Activated CD4-positive, alpha-beta T cell treated with anti-CD3 and anti-CD28 coated beads, Interleukin-2, amount 50 U/mL, for 48 hours (primary cell): ENCODE results near the gene PIMREG.

Experiments used
- DNase-seq, 2 experiments: peaks; one replicate each; pipeline ENCODE4 v3.0.0-alpha.2; 2020

Gene PIMREG

GRCh38 chr17:6439951-6440350, 4.3 kb upstream of the PIMREG start:
- no peak for DNase-seq

DNA sequence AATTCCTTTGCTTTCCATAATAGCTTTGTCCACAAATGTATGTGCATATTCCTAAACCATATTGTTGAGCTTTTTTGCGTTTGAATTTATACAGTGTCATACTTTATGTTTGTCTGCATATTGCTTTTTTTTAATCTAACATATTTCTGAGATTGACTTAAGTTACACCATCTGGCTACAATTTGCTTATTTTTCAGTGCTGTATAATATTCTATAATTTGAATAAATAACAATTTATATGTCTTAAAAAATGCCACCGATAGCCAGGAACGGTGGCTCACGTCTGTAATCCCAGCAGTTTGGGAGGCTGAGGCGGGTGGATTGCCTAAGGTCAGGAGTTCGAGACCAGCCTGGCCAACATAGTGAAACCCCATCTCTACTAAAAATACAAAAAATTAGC, 1.5 kb upstream of the PIMREG start:
- DNase-seq, result no peak

GRCh38 chr17:6444571-6445335, 498 bp downstream of the PIMREG start:
- no peak for DNase-seq

DNA sequence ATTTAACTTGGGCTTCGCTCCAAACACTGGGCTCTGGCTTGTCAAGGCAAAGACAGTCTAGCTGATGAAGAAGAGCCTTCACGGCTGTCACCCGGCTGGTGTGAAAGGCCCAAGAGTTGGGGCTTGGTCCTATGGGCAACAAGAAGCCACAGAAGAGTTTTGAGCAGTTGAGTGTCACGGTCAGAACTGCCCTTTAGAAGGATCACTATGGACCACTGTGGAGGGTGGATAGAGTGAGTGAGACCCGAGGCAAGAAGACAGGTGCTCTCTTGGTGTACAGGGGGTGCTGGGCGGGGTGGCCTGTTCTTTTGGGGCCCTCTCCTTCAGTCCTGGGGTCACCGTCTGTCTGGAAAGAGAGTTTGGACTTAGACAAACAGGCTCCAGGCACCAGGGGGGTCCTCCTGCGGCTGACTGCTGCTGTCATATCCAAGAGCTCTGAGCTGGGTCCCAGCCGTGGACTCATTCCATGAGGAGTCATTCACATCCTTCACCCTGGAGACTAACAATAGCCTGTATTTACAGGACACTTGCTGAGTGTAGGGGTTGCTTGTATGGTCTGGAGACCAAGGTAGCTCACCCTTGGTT, 2.4 kb downstream of the PIMREG start:
- no peak for DNase-seq

DNA sequence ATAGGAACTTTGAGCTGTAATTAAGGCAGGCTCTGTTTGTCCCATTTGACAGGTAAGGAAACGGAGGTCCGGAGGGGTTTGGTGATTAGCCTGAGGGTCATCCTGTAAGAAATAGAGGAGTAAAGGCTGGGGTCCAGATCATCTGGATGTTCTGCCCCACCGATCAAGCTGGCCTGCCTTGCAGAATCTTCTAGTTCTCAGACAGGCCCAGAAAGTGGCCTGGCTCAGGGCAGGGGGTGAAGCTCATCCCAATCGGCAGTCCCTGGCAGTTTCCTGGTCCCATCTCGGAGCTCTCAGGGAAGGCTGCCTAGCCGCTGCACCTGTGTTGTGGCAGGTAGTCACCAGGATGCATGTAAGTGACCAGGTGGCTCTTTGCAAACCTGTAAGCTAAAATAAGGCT, 4.2 kb downstream of the PIMREG start:
- no peak for DNase-seq

GRCh38 chr17:6449307-6449706, 5.1 kb downstream of the PIMREG start:
- DNase-seq, result no peak

- DNase-seq, result no peak
These were observed 6.9 kb downstream of the PIMREG start for GRCh38 chr17:6450926-6451832.

DNA sequence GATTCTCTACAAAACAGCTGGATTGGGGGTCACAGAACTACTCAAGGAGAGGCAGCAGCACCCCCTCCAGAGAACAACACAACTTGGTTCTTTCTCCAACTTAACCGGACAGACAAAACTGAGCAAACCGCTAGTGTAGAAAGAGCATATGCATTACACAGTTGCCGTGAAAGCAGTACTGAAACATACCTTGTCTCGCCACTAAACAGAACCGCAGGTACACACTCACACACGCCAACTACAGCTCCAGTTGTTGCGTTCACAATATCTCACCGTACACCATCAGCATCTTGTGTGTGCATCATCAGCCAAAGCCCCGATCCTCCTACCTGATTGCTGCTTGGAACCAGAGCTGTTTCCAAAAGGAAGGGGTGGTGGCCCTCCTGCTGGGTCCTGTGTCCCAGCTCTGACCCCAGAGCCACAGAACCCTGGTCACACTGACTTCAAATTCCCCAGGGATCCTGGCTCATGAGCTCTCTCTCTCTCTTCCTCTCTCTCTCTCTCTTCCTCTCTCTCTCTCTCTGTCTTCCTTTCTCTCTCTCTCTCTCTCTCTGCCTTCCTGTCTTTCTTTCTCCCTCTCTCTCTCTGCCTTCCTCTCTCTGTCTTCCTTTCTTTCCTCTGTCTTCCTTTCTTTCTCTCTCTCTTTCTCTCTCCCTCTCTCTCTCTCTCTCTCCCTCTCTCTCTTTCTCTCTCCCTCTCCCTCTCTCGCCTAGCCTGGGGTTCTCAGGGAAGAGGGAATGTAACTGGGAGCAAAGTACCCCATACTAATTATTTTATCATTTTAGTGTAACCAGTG, 8.4 kb downstream of the PIMREG start:
- DNase-seq, result no peak

DNA sequence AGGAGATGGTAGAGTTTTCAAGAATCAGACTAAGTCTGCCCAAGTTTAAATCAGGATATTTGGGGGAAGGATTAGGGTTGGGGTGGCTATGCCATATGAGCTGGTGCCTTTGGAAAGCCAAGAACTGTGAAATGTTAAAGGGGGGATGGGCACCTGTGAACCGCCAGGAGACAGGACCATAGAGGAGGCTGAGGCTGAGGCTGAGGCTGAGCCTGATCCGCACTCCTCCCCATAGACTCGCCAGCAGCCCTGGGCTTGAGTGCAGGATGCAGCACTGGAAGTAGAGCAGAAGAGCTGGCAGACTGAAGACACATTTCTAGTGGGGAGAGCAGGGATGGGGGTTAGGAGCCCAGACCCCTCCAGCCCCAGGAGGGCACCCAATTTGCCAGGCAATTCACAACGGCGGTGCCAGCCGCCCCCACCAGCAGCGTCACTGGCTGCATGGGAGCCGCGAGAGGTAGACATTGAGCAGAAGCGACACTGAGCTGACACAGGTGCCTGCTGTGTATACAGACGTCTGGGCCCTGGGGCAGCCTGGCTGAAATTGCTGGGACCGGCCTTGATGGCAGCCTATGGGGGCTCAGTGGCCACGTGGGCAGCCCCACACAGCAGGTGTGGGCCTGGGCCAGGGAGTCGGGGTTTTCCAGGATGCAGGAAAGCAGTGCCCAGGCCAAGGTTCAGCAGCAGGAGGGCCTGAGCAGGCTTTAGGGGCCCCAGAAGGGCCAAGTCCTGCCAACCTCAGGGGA, 9.2 kb downstream of the PIMREG start:
- DNase-seq, result no peak

GRCh38 chr17:6454495-6455320, 10.5 kb downstream of the PIMREG start:
- DNase-seq, result no peak

- peak; percentile 28 to 35 for DNase-seq
These were observed 11.1 kb downstream of the PIMREG start for GRCh38 chr17:6455321-6455705.

DNA sequence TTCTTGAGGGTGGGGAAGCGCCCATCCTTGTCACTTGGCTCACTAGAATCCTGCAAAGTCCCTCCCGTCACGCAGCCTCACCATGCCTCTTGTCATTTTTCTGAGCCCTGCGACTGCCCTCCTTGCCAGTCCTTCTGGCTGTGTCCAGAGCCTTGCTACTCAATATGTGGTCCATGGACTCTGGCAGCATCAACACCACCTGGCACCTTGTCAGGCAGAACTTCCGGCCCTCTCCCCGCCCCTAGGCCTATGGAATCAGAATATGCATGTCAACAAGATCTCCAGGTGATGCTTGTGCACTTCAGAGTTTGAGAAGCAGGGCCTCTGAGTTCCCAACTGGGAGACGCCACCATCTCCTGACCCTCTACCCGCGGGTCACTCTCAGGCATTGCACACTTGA, 12.1 kb downstream of the PIMREG start:
- no peak for DNase-seq

GRCh38 chr17:6456914-6457687, 12.8 kb downstream of the PIMREG start:
- DNase-seq, result peak in 1 of 2 experiments; percentile 24

DNA sequence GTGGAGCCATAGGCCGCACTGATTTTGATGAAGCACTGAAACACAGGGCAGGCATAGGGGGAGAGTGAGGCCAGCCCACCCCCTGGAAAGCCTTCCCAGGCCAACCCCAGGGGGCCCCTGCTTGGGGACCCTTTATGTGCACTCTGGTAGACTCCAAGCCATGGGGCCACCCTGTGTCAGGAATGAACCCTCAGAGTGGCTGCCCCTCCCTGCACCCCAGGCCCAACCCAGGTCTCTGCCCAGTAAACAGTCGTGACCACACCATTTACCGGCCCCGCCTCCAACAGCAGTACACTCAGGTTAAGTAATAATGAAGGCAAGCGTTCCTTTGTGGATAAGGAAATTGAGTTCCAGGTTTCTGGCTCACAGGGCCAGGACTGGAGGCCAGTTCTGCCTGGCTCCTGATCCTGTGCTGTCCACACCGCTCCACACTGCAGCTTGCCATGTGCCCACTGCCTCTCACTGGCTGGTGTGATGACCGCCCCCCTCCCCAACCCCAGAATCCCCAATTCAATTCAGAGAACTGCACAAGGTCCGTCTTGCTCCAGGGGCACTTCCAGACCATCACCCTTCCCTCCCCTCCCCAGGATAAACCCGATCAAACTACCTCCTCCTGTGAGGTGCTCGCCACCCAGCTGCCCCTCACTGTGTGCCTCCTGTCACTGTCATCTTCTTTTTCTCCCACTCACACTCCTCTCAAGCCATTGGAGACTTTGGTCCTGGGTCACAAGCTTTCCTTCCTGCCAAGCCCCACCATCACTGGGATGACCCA, 13.6 kb downstream of the PIMREG start:
- no peak for DNase-seq

DNA sequence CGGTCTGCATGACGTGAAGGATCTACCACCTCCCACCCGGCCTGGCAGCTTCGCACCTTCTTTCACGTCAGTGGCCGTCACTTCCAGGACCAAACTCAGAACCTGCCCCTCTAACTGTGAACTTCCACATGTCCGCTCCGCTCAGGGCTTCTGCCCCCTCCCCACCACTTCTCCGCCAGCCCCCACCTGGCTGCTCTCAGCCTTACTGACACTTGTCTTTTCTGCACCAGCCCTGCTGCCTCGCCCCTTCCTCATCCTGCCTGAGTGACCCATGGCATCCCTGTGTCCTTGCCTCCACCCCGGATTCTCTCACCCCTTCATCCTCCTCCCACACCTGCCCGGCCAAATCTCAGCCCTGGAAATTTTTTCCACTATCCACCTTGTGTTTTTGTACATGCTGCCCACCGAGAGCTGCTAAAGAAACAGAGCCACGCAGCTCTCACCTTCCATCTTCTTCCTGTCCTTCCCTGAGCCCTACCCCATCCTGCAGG, 14.2 kb downstream of the PIMREG start:
- no peak for DNase-seq

GRCh38 chr17:6460531-6461161, 16.4 kb downstream of the PIMREG start:
- DNase-seq, result no peak

- DNase-seq, result no peak
These were observed 17.0 kb downstream of the PIMREG start for GRCh38 chr17:6461246-6461645.

DNA sequence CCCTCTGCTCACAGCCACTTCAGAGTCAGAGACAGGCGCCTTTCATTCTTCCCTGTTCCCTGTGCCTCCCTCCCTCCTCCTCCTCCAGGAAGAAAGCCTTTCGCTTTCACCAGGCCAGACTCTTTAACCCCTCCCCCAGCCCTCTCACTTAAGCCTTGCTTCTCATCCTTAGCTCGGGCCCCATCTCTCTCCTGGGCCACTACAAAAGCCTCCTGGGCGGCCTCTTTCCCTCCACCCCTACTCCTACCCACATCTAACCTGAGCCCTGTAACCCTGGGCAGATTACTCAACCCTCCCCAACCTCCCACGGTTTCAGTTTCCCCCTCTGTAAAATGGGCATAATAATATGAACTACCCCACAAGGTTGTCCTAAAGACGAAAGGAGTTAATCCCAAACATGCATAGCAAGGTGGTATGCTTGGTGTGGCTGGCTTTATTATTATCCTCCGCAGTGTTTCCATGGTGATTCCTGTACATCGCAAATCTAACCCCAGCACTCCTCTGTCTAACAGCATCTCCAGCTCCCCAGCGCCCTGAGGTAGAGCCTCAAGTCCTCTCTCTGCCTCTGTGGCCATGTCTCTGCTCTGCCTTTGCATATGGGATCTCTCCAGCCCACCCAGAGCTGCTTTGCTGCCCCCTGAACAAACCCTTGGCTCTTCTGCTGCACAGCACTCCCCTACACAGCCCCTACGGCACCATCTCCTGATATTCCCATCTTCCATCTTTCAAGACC, 17.7 kb downstream of the PIMREG start:
- DNase-seq, result peak; percentile 39 to 49
